Brain microvascular endothelial cell (primary cell): ENCODE results near the gene COL5A1.

Experiments used
- DNase-seq: peaks from one replicate; pipeline ENCODE4 v3.0.0-alpha.2; 2020
- H3K27ac ChIP-seq: fragments of 250-450 bp; sonication (Bioruptor Pico); 2 replicates; pipeline ENCODE4 v1.5.1; 2020; ENCODE audit warnings: mild to moderate bottlenecking, moderate library complexity
- H3K27me3 ChIP-seq: fragments of 250-450 bp; sonication (Bioruptor Pico); replicated peaks from 2 replicates; pipeline ENCODE4 v1.5.1; 2020; ENCODE audit warnings: mild to moderate bottlenecking
- H3K36me3 ChIP-seq: fragments of 250-450 bp; sonication (Bioruptor Pico); replicated peaks from 2 replicates; pipeline ENCODE4 v1.5.1; 2020; ENCODE audit warnings: mild to moderate bottlenecking
- H3K4me3 ChIP-seq: 2 replicates; pipeline ENCODE4 v1.5.1; 2011; ENCODE audit warnings: low read depth, mild to moderate bottlenecking, control low read depth, low read length, moderate library complexity
- CTCF ChIP-seq: IDR thresholded peaks from 2 replicates; pipeline ENCODE4 v1.5.1; 2011; ENCODE audit warnings: low read depth, mild to moderate bottlenecking, moderate library complexity, low read length, control low read depth, inconsistent platforms; ENCODE audit errors: missing control alignments
- in situ Hi-C: cut with HindIII; loops from 2 replicates; pipeline ENCODE4 v1.10.0; 2017; ENCODE audit warnings: low sequenced_read_pairs, low pct_ligation_motif_present

COL5A1 gene

GRCh38 chr9:134652291-134653225, 11.0 kb downstream of the COL5A1 start:
- Histone ChIP-seq H3K36me3 (peaks cover 51% of the 10 kb centered on the region), H3K4me3 (no peak overlapping the region), H3K27me3 (no peaks in the 10 kb centered on the region), H3K27ac (no peak overlapping the region)
- in situ Hi-C loops = no loop called here
- no peak for TF ChIP-seq CTCF
- no peak for DNase-seq

GRCh38 chr9:134653259-134654009, 11.8 kb downstream of the COL5A1 start:
- in situ Hi-C loops = no loop called here
- H3K4me3 ChIP-seq = no peak overlapping the region
- DNase-seq = no peak
- H3K36me3 ChIP-seq = peaks cover 45% of the 10 kb centered on the region
- H3K27ac ChIP-seq = no peak overlapping the region
- TF ChIP-seq CTCF = no peak
- H3K27me3 ChIP-seq = no peaks in the 10 kb centered on the region

DNA sequence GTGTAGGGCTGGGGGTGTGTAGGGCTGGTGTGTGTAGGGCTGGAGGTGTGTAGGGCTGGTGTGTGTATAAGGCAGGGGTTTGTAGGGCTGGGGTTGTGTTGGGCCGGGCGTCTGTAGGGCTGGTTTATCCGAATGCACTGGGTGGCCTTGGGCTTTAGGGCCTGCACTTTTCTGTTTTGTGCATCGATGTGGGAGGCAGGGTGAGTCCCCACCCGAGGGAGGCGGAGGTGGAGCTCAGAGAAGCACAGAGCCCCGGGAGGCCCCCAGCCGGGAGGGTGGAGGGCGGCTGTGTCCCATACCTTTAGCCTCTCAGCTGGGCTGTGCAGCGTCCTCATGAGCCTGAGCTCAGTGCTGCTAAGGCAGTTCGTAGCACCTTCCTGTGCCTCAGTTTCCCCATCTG, 13.5 kb downstream of the COL5A1 start:
- TF ChIP-seq CTCF = no peak
- no peaks in the 10 kb centered on the region for H3K27me3 ChIP-seq
- in situ Hi-C loops = no loop called here

GRCh38 chr9:134655586-134656333, 14.2 kb downstream of the COL5A1 start:
- no peak for TF ChIP-seq CTCF
- no peak for DNase-seq
- Histone ChIP-seq H3K27me3 (no peaks in the 10 kb centered on the region), H3K27ac (no peak overlapping the region), H3K4me3 (no peak overlapping the region), H3K36me3 (peaks cover 46% of the 10 kb centered on the region)
- in situ Hi-C loops = no loop called here

More for the DNA sequence above, 13.5 kb downstream of the COL5A1 start:
- H3K36me3 ChIP-seq = peaks cover 47% of the 10 kb centered on the region
- no peak overlapping the region for H3K27ac ChIP-seq
- H3K4me3 ChIP-seq = no peak overlapping the region
- DNase-seq = no peak

DNA sequence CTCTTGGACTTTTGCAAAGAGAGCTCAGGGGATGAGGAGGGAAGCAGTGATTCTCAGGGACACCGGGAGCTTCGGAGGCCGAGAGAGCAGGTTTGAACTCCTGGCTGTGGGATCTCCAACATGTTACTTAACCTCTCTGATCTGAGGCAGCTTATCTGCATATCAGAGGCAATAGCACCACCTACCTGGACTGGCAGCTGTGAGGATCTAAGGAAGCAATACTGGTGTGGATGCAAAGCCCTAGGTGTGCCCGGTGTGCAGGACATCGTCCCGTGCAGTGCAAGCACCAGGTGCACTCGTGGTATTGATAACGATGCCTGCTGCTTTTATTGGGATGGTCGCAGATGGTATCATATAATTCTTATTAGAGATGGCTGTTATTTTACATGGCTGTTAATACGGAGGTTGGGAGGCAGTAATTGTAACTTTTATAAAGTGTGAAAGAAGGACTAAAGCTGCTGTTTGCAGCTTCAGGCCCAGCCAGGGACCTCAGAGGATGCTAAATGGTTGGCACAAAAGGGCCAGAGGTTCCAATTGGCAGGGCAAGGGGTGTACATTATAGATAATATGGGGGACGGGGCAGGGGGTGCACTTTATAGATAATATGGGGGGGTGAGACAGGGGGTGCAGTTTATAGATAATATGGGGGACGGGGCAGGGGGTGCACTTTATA, 14.9 kb downstream of the COL5A1 start:
- DNase-seq = no peak
- in situ Hi-C loops = no loop called here
- Histone ChIP-seq H3K27ac (no peak overlapping the region), H3K36me3 (peaks cover 46% of the 10 kb centered on the region), H3K4me3 (no peak overlapping the region), H3K27me3 (no peaks in the 10 kb centered on the region)
- TF ChIP-seq CTCF = peak; percentile 38
